Stimulated activated CD4-positive, alpha-beta T cell treated with anti-CD3 and anti-CD28 coated beads, TNF-alpha, amount 100 ng/mL, for 48 hours (primary cell): ENCODE measurements around the gene PEX16.

Experiments
- DNase-seq, 3 donors: peaks; one replicate each; pipeline ENCODE4 v3.0.0-alpha.2; 2020; ENCODE audit warnings: low read depth in 3 of 3

Gene PEX16

DNA sequence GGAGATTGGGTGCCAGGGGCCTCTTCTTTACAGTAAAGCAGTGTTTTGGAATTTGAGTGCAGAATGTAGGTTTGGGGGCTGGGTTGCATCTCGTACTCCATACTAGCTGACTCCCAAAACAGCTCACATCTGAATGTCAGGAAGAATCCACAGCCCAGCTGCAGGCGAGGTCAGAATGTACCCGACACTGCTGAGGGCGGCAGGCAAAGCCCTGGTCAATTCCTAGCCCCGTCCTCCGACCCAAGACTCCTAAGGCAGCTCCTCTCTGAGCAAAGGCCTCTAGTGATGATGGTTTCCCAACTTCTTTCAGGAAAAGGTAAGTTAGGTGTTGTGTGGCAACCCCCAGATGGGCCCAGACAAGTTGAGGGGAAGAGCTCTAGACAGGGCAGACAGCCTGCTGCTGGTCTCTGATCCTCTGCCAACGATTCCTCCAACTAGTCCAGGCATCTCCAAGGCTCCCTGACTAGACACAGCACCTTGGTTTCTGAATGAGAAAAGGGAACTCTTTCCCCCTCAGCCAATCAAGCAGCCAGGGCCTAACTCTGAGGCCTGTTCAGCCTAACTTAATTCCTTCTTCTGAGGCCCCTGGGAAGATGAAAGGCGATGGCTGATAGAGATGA lies 13.4 kb upstream of the PEX16 start:
- no peak for DNase-seq

DNA sequence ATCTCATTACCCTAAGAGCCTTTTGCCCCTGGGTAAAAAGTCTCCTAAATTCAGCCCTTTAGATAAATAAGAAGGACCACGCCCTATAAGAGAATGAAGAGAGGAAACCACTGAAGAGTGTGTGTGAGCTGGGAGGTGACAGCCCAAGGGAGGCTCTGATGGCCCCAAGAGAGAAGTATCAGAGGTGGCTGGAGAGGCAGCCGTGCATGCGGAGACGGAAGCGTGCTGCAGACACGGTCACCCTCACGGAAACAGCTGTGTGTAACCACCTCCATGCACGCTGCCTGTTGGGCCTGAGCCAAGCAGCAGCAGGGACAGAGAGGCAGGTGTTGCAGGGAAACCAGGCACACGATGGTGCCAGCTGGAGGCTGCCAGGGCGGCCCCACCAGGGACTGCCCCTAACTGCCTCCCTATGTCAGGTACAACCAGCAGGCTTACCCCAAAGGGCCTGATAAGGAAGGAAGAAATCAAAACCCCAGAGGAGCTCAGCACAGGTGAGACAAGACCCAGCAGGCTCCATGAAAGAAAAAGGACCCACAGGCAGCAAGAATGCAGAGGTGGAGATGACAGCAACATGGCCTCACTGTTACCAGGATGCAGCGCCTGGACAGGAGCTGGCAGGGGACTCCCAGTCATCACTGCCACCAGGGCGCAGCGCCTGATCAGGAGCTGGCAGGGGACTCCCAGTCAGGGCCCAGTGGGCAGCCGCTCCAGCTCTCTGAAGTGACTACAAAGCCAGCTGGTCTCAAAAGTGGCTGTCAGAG lies 12.5 kb upstream of the PEX16 start:
- no peak for DNase-seq

DNA sequence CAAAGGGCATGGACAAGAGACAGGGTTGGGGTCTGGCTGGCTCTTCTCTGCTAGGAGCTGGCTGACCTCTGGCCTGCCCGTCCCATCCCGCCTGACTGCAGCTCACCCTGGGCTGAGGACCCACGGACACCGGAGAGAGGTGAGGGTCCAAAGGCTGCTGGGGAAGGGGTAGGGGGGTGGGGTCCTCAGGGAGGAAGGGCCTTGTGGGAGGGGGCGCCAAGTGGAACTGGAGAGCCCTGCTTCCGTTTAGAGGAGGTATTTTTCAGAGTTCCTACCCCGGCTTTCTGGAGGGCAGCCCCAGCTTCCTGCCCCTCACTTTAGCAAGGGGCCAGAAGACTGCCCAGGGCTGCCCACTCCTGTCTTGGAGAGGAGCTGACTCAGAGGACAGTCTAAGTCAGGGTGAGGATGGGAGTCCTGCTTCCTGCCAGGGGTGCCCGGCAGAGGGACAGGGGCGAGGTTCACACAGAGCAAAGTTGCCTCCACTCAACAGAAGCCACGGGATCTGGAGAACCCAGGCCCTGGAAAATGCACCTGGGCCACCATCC lies 11.9 kb upstream of the PEX16 start:
- DNase-seq, result no peak

DNA sequence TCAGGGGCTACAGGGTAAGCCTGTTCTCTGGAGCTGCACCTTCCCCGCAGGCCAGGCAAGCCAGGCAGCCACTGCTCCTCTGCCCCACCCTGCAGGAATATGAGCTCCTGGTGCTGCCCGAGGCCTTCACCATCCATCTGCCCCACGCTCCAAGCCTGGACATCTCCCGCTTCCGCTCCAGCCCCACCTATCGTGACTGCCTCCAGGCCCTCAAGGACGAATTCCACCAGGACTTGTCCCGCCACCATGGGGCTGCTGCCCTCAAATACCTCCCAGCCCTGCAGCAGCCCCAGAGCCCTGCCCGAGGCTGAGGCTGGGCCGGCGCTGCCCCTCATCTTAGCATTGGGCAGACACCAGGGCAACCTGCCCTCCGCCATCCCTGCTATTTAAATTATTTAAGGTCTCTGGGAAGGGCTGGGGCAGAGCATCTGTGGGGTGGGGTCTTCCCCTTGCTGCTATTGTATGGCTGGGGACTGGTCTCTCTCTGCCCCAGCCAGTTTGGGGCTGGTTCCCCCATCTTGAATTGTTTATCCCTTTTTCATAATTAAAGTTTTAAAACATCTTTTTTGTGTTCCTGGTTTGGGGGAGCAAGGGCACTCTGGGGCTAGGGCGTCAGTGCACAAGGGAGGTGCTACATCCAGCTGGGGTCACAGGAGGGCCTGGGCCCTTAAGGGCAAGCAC lies 11.0 kb upstream of the PEX16 start:
- no peak for DNase-seq

- DNase-seq, result no peak
Observed at GRCh38 chr11:45927684-45928413, 10.2 kb upstream of the PEX16 start.

- DNase-seq, result no peak
Observed at GRCh38 chr11:45927332-45927683, 9.6 kb upstream of the PEX16 start.

- DNase-seq, result no peak
Observed at GRCh38 chr11:45926536-45927331, 9.1 kb upstream of the PEX16 start.

- no peak for DNase-seq
Observed at GRCh38 chr11:45926001-45926401, 8.3 kb upstream of the PEX16 start.

GRCh38 chr11:45925550-45925949 lies 7.9 kb upstream of the PEX16 start:
- no peak for DNase-seq

GRCh38 chr11:45924927-45925326 lies 7.2 kb upstream of the PEX16 start:
- DNase-seq, result no peak

DNA sequence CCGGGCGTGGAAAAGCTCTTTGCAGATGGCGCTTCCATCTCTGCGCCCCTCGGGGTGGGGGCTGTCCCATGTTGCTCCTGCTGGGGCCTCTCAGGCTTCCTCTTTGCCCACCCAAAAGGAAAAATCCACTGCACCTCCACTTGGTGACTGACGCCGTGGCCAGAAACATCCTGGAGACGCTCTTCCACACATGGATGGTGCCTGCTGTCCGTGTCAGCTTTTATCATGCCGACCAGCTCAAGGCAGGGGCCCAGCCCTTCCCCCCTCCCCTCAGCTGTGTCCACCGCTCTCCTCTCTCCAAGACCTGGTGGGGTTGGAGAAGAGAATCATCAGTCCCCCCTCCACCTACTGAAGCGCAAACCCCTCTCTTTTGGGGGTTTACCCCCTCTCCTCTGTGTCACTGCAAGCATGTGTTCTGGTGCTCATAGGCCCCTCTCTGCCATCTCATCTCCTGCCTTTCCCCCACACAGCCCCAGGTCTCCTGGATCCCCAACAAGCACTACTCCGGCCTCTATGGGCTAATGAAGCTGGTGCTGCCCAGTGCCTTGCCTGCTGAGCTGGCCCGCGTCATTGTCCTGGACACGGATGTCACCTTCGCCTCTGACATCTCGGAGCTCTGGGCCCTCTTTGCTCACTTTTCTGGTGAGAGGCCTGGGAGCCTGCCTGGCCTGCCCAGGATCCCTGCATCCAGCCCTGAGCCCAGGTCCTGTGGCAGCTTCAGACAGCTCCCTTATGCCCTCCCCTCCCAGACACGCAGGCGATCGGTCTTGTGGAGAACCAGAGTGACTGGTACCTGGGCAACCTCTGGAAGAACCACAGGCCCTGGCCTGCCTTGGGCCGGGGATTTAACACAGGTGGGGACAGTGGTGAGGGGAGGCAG lies 6.6 kb upstream of the PEX16 start:
- DNase-seq, result no peak

- no peak for DNase-seq
Observed at GRCh38 chr11:45922425-45923082, 4.9 kb upstream of the PEX16 start, which contains the start of gene LARGE2. Gene LARGE2 (plus strand): TSS chr11:45922656. CDS start chr11:45922883, 227 bp downstream.

- no peak for DNase-seq
Observed at GRCh38 chr11:45921561-45922424, 4.1 kb upstream of the PEX16 start.

GRCh38 chr11:45920531-45921477 lies 3.1 kb upstream of the PEX16 start:
- no peak for DNase-seq

DNA sequence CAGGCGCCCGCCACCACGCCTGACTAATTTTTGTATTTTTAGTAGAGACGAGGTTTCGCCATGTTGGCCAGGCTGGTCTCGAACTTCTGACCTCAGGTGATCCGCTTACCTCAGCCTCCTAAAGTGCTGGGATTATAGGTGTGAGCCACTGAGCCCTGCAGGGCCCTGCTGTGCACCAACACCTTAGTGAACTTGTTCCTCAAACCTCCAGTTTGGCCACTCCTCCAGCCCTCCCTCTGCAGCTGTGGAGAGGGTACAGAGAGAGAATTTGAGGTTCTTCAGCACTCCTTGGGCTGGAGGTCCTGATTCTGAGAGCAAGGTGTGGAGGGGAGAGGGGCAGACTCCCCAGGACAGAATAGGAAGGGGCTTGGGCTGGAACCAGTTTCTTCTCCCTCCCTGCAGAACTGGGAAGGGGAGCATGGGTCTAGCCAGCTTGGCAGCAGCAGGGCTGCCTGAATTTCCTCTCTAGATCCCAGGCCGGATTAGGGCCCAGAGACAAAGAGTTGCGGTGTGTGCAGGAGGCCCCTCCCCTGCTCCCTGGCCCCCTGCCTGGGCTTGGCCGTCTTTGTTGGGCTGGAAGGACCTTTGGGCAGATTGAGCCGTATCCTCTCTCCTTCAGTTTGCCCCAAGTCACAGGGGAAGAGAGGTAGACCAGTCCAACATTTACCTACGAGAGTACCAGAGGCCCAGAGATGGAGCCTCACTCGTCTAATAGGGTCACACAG lies 2.3 kb upstream of the PEX16 start:
- no peak for DNase-seq

GRCh38 chr11:45918962-45919675 lies 1.4 kb upstream of the PEX16 start:
- no peak for DNase-seq
